ENCODE data around the gene GRHPR. TPM values are rescaled to one million over a fixed set of nuclear protein-coding genes. Genes with fewer than 3 reads are reported as not detected.

The GRHPR gene
- total and polyA plus RNA-seq, 2 of the 4 experiments (the other 2 are of a cell fraction): 182 to 191 TPM

- Histone ChIP-seq H3K9me1 (ENCODE audit: insufficient read depth, low read length) (peaks cover 2% of the 10 kb centered on the region; the same call in 1 of the 2 replicates), H3K9me3 (ENCODE audit: control insufficient read depth, insufficient read depth, low read length) (no peaks in the 10 kb centered on the region), H3K4me1 (ENCODE audit: control insufficient read depth, insufficient read depth, low read length) (0 out of 2 replicates have a peak, but pooled peaks cover 2% of the 10 kb centered on the region), H3K27me3 (ENCODE audit: control insufficient read depth, insufficient read depth, low read length) (peaks cover 17% of the 10 kb centered on the region), H3K27ac (ENCODE audit: insufficient read depth, low read length) (no peak overlapping the region), H3K14ac (replicated peaks; ENCODE audit: low read depth, low read length) (no peak overlapping the region), H4K91ac (ENCODE audit: insufficient read depth, low read depth, low read length) (no peak overlapping the region), H3K4me2 (ENCODE audit: low read depth, low read length) (no peak overlapping the region), H2BK5ac (ENCODE audit: low read depth, low read length, poor library complexity, severe bottlenecking) (no peak overlapping the region), H4K8ac (ENCODE audit: low read depth in 2 of 2, low read length in 2 of 2) (no peak overlapping the region), H2BK120ac (ENCODE audit: low read depth, low read length) (no peak overlapping the region), H3K4ac (ENCODE audit: low read depth, low read length) (no peak overlapping the region), H4K20me1 (ENCODE audit: insufficient read depth, low read length) (no peaks in the 10 kb centered on the region), H3K36me3 (ENCODE audit: control insufficient read depth, insufficient read depth, low read length) (no peaks in the 10 kb centered on the region), H3K56ac (ENCODE audit: extremely low read depth, insufficient read depth, low read length) (no peak overlapping the region), H2BK20ac (ENCODE audit: low read depth, low read length) (no peak overlapping the region), H3K79me1 (ENCODE audit: low read depth in 1 of 2, low read length in 2 of 2) (no peaks in the 10 kb centered on the region), H2AFZ (replicated peaks; ENCODE audit: low read length, poor library complexity) (no peak overlapping the region), H4K5ac (ENCODE audit: low read depth, low read length) (no peak overlapping the region), H2AK9ac (replicated peaks; ENCODE audit: low read depth, low read length, poor library complexity) (no peak overlapping the region), H3K4me3 (ENCODE audit: insufficient read depth, low read depth, low read length) (no peak overlapping the region), H3K23ac (ENCODE audit: low read depth, low read length) (no peak overlapping the region), H3K18ac (ENCODE audit: low read depth, low read length) (no peak overlapping the region), H2BK15ac (ENCODE audit: low read depth, low read length) (no peak overlapping the region), H2AK5ac (ENCODE audit: low read depth, low read length) (no peak overlapping the region), H3K9ac (ENCODE audit: low read depth, low read length) (no peak overlapping the region)
- POLR2A ChIA-PET (ENCODE audit: unreplicated experiment): no interaction called here
- intact Hi-C loops (cut with micrococcal nuclease) (no loop called here), dilution Hi-C loops (cut with HindIII; ENCODE audit: low sequenced_read_pairs, unreplicated experiment) (no loop called here), in situ Hi-C loops (cut with MboI; ENCODE audit: low sequenced_read_pairs) (loop anchor here (10.0 kb wide), 1 partner anchor 60 kb away; no protein-coding TSS in a partner anchor)
- ATAC-seq (ENCODE audit: low read depth): no peak
- CTCF ChIA-PET: no interaction called here
- no peak for TF ChIP-seq CHD1 (IDR thresholded peaks at IDR 0.05; ENCODE audit: low read depth, low read length)
- no peak for TF ChIP-seq CTCF (conservative IDR thresholded peaks at IDR 0.05; ENCODE audit: low read depth, low read length)
- TF ChIP-seq POLR2A (IDR thresholded peaks at IDR 0.05; ENCODE audit: low read depth, low read length): no peak
- TF ChIP-seq SMC3 (IDR thresholded peaks at IDR 0.05; ENCODE audit: low read depth, low read length): no peak
- no peak for TF ChIP-seq RAD21 (IDR thresholded peaks at IDR 0.05; ENCODE audit: low read length)
- no peak for DNase-seq
- 60% methylated on average over 3 of the region's 6 CpGs; no CpG with 5 or more reads in 1 of the 2 experiments for WGBS, 2 experiments (ENCODE audit: extremely low coverage in 2 of 2, insufficient read length in 1 of 2)
- no TSS peak for BruUV-seq (replicated peaks)
These were observed 47.6 kb upstream of the GRHPR start for GRCh38 chr9:37374892-37375291.
